Trophoblast cell (in vitro differentiated cells and primary cell): ENCODE measurements around the gene TEX35.
"Not testable (repeated sequence)": the region's sequence is repeated elsewhere in the genome, so short reads cannot be mapped to it uniquely, and the experiment has no call there.

ENCODE experiments used
- DNase-seq, 2 donors: peaks; one replicate each; pipeline ENCODE4 v3.0.0-alpha.2; 2016
- H2AFZ ChIP-seq: 2 replicates; pipeline ENCODE4 v1.6.1; 2013; ENCODE audit warnings: low read length, moderate library complexity, mild to moderate bottlenecking; ENCODE audit not compliant: insufficient read depth, poor library complexity
- H2AK5ac ChIP-seq: 2 replicates; pipeline ENCODE4 v1.6.1; 2013; ENCODE audit warnings: mild to moderate bottlenecking, low read length
- H2BK120ac ChIP-seq: 2 replicates; pipeline ENCODE4 v1.6.1; 2013; ENCODE audit warnings: low read length, mild to moderate bottlenecking, moderate library complexity; ENCODE audit not compliant: insufficient read depth, poor library complexity
- H2BK12ac ChIP-seq: 2 replicates; pipeline ENCODE4 v1.6.1; 2013; ENCODE audit warnings: mild to moderate bottlenecking, low read length, moderate library complexity
- H2BK5ac ChIP-seq: 2 replicates; pipeline ENCODE4 v1.6.1; 2013; ENCODE audit warnings: low read length, low read depth, moderate library complexity, mild to moderate bottlenecking; ENCODE audit not compliant: poor library complexity
- H3K14ac ChIP-seq: 2 replicates; pipeline ENCODE4 v1.6.1; 2013; ENCODE audit warnings: mild to moderate bottlenecking, low read length
- H3K18ac ChIP-seq: 2 replicates; pipeline ENCODE4 v1.6.1; 2013; ENCODE audit warnings: mild to moderate bottlenecking, low read length
- H3K23ac ChIP-seq: 2 replicates; pipeline ENCODE4 v1.6.1; 2013; ENCODE audit warnings: low read length
- H3K27ac ChIP-seq: 2 replicates; pipeline ENCODE4 v1.5.1; 2013; ENCODE audit warnings: low read depth, mild to moderate bottlenecking, inconsistent platforms, low read length, moderate library complexity
- H3K27me3 ChIP-seq: 2 replicates; pipeline ENCODE4 v1.6.1; 2013; ENCODE audit warnings: inconsistent platforms, mild to moderate bottlenecking, low read length, moderate library complexity; ENCODE audit not compliant: insufficient read depth
- H3K36me3 ChIP-seq, 2 experiments: 1 replicate in 1 of 2; 2 replicates in 1 of 2; pipeline ENCODE4 v1.6.1; 2013; ENCODE audit warnings: low read length in 2 of 2, mild to moderate bottlenecking in 2 of 2, moderate library complexity in 1 of 2; ENCODE audit not compliant: insufficient read depth in 2 of 2, control insufficient read depth in 1 of 2
- H3K4ac ChIP-seq: 2 replicates; pipeline ENCODE4 v1.6.1; 2013; ENCODE audit warnings: low read depth, mild to moderate bottlenecking, low read length, moderate library complexity
- H3K4me1 ChIP-seq, 2 experiments: 1 replicate in 1 of 2; 2 replicates in 1 of 2; pipeline ENCODE4 v1.6.1; 2013; ENCODE audit warnings: low read length in 2 of 2, mild to moderate bottlenecking in 2 of 2, moderate library complexity in 1 of 2; ENCODE audit not compliant: insufficient read depth in 2 of 2, control insufficient read depth in 1 of 2
- H3K4me2 ChIP-seq: 2 replicates; pipeline ENCODE4 v1.6.1; 2013; ENCODE audit warnings: inconsistent platforms, mild to moderate bottlenecking, low read length, moderate library complexity
- H3K4me3 ChIP-seq: 2 replicates; pipeline ENCODE4 v1.5.1; 2013; ENCODE audit warnings: mild to moderate bottlenecking, low read depth, low read length, inconsistent platforms
- H3K79me1 ChIP-seq: one replicate; pipeline ENCODE4 v1.6.1; 2013; ENCODE audit warnings: low read length
- H3K79me2 ChIP-seq: 2 replicates; pipeline ENCODE4 v1.6.1; 2013; ENCODE audit warnings: low read length, mild to moderate bottlenecking; ENCODE audit not compliant: control insufficient read depth, insufficient read depth, poor library complexity
- H3K9ac ChIP-seq: 2 replicates; pipeline ENCODE4 v1.6.1; 2013; ENCODE audit warnings: mild to moderate bottlenecking, low read length
- H3K9me3 ChIP-seq: 2 replicates; pipeline ENCODE4 v1.6.1; 2013; ENCODE audit warnings: low read depth, mild to moderate bottlenecking, control low read depth, inconsistent platforms, low read length; ENCODE audit not compliant: insufficient read depth
- H4K12ac ChIP-seq: 2 replicates; pipeline ENCODE4 v1.6.1; 2013; ENCODE audit warnings: low read depth, mild to moderate bottlenecking, low read length, moderate library complexity
- H4K8ac ChIP-seq: 2 replicates; pipeline ENCODE4 v1.6.1; 2013; ENCODE audit warnings: low read depth, mild to moderate bottlenecking, low read length, moderate library complexity
- H4K91ac ChIP-seq: one replicate; pipeline ENCODE4 v1.6.1; 2013; ENCODE audit warnings: low read depth, mild to moderate bottlenecking, low read length, moderate library complexity
- WGBS: extraction: QIAGEN DNeasy Blood & Tissue Kit; methylation state at CpG from one replicate; pipeline ENCODE4 v1.1.7; 2013; ENCODE audit warnings: missing lambda C conversion rate; ENCODE audit not compliant: insufficient read length, insufficient coverage; ENCODE audit errors: extremely low coverage; 5-methylcytosine and 5-hydroxymethylcytosine counted together

Gene TEX35

GRCh38 chr1:178503316-178503715 is 9.6 kb upstream of the TEX35 start:
- not testable (repeated sequence) for H3K4me2 ChIP-seq, H3K14ac ChIP-seq, H4K12ac ChIP-seq, H3K9me3 ChIP-seq, H2BK5ac ChIP-seq, H4K8ac ChIP-seq, H3K27ac ChIP-seq, H2BK120ac ChIP-seq, H3K9ac ChIP-seq, H2BK12ac ChIP-seq, H3K4me1 ChIP-seq, DNase-seq, H2AK5ac ChIP-seq, H3K4ac ChIP-seq, H3K4me3 ChIP-seq, H3K27me3 ChIP-seq, H3K23ac ChIP-seq, H4K91ac ChIP-seq, H3K79me1 ChIP-seq, H3K36me3 ChIP-seq, H2AFZ ChIP-seq, H3K18ac ChIP-seq, H3K79me2 ChIP-seq
- WGBS, result no CpG with 5 or more reads among the region's 14 CpGs

- Histone ChIP-seq H3K4me1 (peaks cover 2 to 3% of the 10 kb centered on the region in 2 experiments), H3K18ac (no peak overlapping the region), H2AFZ (no peak overlapping the region), H3K23ac (no peak overlapping the region), H3K79me2 (no peaks in the 10 kb centered on the region), H3K14ac (no peak overlapping the region), H3K4me3 (no peak overlapping the region), H3K79me1 (no peaks in the 10 kb centered on the region), H3K27ac (no peak overlapping the region), H2BK5ac (no peak overlapping the region), H2BK120ac (no peak overlapping the region), H3K27me3 (no peaks in the 10 kb centered on the region), H4K91ac (no peak overlapping the region), H3K9me3 (no peaks in the 10 kb centered on the region), H2BK12ac (no peak overlapping the region), H3K9ac (no peak overlapping the region), H2AK5ac (no peak overlapping the region), H3K4ac (no peak overlapping the region), H4K8ac (no peak overlapping the region), H4K12ac (no peak overlapping the region), H3K4me2 (no peak overlapping the region), H3K36me3 (no peaks in the 10 kb centered on the region)
- no peak for DNase-seq
- WGBS, result no CpG with 5 or more reads among the region's 6 CpGs
Measured at GRCh38 chr1:178503849-178504248, 9.1 kb upstream of the TEX35 start.

- WGBS, result no CpG with 5 or more reads among the region's 4 CpGs
- H2BK5ac ChIP-seq, result no peak overlapping the region
- H3K4me1 ChIP-seq, result peaks cover 2 to 3% of the 10 kb centered on the region in 2 experiments
- no peaks in the 10 kb centered on the region for H3K27me3 ChIP-seq
- H2BK12ac ChIP-seq, result no peak overlapping the region
- no peak overlapping the region for H3K27ac ChIP-seq
- no peak overlapping the region for H3K4me2 ChIP-seq
- no peaks in the 10 kb centered on the region for H3K79me2 ChIP-seq
- no peaks in the 10 kb centered on the region for H3K9me3 ChIP-seq
- H2AFZ ChIP-seq, result no peak overlapping the region
- H4K8ac ChIP-seq, result no peak overlapping the region
- no peaks in the 10 kb centered on the region for H3K36me3 ChIP-seq
- no peak overlapping the region for H2BK120ac ChIP-seq
- no peaks in the 10 kb centered on the region for H3K79me1 ChIP-seq
- H3K4me3 ChIP-seq, result no peak overlapping the region
- no peak overlapping the region for H3K4ac ChIP-seq
- no peak overlapping the region for H4K91ac ChIP-seq
- no peak overlapping the region for H4K12ac ChIP-seq
- H2AK5ac ChIP-seq, result no peak overlapping the region
- no peak overlapping the region for H3K18ac ChIP-seq
- no peak for DNase-seq
- H3K9ac ChIP-seq, result no peak overlapping the region
- H3K23ac ChIP-seq, result no peak overlapping the region
- H3K14ac ChIP-seq, result no peak overlapping the region
Measured at GRCh38 chr1:178504286-178504685, 8.6 kb upstream of the TEX35 start.

GRCh38 chr1:178506177-178506576 is 6.7 kb upstream of the TEX35 start:
- WGBS, result no CpG with 5 or more reads among the region's 6 CpGs
- H3K36me3 ChIP-seq, result no peaks in the 10 kb centered on the region
- no peak overlapping the region for H4K8ac ChIP-seq
- no peak overlapping the region for H3K14ac ChIP-seq
- no peaks in the 10 kb centered on the region for H3K79me2 ChIP-seq
- no peaks in the 10 kb centered on the region for H3K27me3 ChIP-seq
- no peaks in the 10 kb centered on the region for H3K9me3 ChIP-seq
- no peak for DNase-seq
- no peak overlapping the region for H2BK12ac ChIP-seq
- peaks cover 2 to 3% of the 10 kb centered on the region in 2 experiments for H3K4me1 ChIP-seq
- H3K79me1 ChIP-seq, result no peaks in the 10 kb centered on the region
- no peak overlapping the region for H2AK5ac ChIP-seq
- no peak overlapping the region for H4K12ac ChIP-seq
- no peak overlapping the region for H4K91ac ChIP-seq
- H2BK5ac ChIP-seq, result no peak overlapping the region
- no peak overlapping the region for H3K4me3 ChIP-seq
- H3K23ac ChIP-seq, result no peak overlapping the region
- H3K4ac ChIP-seq, result no peak overlapping the region
- H3K4me2 ChIP-seq, result no peak overlapping the region
- no peak overlapping the region for H3K27ac ChIP-seq
- no peak overlapping the region for H3K18ac ChIP-seq
- H2AFZ ChIP-seq, result no peak overlapping the region
- no peak overlapping the region for H3K9ac ChIP-seq
- no peak overlapping the region for H2BK120ac ChIP-seq
